ENCODE data around the gene HMGCL.
A peak's percentile ranks its signal among the peaks of the same experiment; 100 is the strongest.
"Not testable (repeated sequence)": the region's sequence is repeated elsewhere in the genome, so short reads cannot be mapped to it uniquely, and the experiment has no call there.

The HMGCL gene

DNA sequence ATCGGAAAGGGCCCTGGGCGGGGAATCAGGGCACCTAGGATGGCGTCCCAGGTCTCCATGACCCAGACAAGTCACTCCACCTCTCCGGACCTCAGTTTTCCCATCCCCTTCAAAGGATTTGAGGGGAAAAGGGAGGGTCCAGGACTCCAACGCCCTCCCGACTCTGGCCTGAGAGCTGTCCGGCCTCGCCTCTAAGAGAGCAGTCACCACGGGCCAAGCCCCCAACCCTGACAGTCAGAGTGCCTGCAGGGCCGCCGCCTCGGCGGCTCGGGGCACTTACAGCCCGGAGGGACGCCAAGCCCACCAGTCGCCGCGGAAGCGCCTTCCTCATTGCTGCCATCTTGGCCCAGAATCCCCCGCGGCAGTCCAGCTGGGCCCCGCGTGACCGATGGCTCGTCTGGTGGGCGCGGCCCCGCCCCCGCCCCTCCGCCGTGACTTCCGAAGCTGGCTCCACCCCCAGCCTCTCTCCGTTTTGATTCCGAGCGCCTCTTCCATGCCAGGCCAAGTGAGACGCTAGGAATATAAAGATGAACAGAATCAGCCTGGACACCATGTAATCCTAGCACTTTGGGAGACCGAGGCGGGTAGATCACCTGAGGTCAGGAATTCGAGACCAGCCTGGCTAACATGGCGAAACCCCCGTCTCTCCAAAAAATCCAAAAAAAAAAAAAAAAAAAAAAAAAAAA, at the start of gene HMGCL:
TSS of gene HMGCL (minus strand) at position 354 of the 686 bp plus-strand sequence. CDS start at position 340, 14 bp downstream.
- DNase-seq (ENCODE audit: insufficient read length, low spot score): peak; percentile 86
- FAIRE-seq: peak; percentile 89

- no peak for FAIRE-seq
- DNase-seq (ENCODE audit: insufficient read length, low spot score): no peak
Observed at GRCh38 chr1:23872421-23872820, 47.2 kb upstream of the HMGCL start.

DNA sequence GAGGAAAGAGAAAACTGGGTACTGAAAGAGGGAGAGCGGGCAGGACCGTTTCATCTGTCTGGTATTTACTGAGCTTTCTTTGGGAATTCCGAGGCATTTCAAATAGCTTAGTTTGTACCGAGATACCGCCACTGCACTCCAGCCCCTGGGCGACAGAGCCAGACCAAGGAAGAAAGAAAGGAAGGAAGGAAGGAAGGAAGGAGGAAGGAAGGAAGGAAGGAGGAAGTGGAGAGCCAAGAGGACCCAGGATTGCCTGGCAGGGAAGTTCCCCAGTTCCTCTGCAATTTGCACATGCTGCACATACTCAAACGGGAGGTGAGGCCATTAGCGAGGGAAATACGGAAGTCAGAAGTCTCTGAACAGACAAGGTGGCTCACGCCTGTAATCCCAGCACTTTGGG, 43.8 kb upstream of the HMGCL start:
- DNase-seq (ENCODE audit: insufficient read length, low spot score) (no peak), FAIRE-seq (no peak)

GRCh38 chr1:23868557-23869016, 43.4 kb upstream of the HMGCL start:
- FAIRE-seq (no peak), DNase-seq (ENCODE audit: insufficient read length, low spot score) (no peak)

- DNase-seq (ENCODE audit: insufficient read length, low spot score): peak; percentile 90
- peak; percentile 57 for FAIRE-seq
Observed at GRCh38 chr1:23867895-23868556, 42.8 kb upstream of the HMGCL start, which contains the start of gene FUCA1. Gene FUCA1, minus strand, starts transcription at chr1:23868290. Its CDS starts 4 bp downstream, at chr1:23868286.

DNA sequence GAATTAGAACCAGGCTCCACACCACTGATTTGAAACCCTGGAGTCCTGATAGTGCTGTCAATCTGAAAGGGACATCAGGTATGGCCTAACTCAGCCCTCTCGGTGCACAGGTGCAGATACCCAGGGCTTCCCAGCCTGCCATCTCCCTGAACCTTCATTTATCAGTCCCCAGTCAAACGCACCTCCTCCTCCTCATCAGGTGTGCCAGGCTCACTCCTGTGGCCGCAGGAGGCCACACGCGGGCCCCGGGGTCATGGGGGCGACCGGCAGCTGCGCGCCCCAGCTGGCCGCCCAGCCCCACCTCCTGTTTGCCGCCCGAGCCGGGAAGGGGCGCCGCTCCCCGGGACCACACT, 42.3 kb upstream of the HMGCL start:
- FAIRE-seq (no peak), DNase-seq (ENCODE audit: insufficient read length, low spot score) (no peak)

GRCh38 chr1:23865543-23865930, 40.3 kb upstream of the HMGCL start:
- FAIRE-seq: no peak
- DNase-seq (ENCODE audit: insufficient read length, low spot score): peak; percentile 71

DNA sequence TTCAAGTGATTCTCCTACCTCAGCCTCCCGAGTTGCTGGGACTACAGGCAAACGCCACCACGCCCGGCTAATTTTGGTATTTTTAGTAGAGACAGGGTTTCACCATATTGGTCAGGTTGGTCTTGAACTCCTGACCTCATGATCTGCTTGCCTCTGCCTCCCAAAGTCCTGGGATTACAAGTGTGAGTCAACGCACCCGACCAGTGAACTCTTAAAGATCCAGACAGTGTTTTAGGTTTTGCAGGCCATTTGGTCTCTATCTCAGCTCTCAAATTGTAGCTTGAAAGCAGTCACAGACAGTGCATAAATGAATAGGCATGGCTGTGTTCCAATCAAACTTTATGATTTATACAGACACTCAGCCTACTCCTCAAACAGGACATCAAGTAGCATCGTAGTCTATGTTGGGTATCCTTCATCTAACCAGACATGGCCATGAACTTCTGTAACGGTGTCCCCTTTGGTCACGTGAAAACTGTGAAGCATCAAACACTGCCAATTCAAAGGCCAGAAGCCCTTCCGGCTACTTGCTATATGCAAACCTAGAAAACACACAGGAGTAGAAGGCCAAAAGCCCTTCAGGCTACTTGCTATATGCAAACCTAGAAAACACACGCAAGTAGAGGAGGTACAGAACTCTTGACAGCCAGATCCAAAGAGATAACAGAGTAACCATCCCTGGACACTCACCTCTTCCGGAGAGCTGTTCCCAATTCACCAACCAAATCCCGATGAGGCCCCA, 39.7 kb upstream of the HMGCL start:
- no peak for DNase-seq (ENCODE audit: insufficient read length, low spot score)
- FAIRE-seq: no peak

DNA sequence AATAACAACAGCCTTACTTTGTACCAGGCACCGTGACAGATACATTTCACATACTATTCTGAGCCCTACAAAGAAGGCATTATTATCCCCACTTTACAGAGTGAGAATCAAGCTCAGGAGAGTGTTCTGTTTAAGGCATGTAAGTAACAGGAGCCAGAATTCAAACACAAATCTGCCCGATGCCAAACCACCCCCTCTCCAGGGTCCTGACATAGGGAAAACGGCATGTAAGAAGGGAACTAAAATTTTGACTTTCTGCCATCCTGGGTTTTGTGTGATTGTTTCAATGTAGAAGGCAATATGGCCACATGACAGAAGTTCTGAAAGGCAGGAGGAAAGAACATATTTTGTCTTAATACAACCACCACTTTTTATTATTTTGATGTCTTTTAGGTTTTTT, 37.4 kb upstream of the HMGCL start:
- no peak for DNase-seq (ENCODE audit: insufficient read length, low spot score)
- no peak for FAIRE-seq

DNA sequence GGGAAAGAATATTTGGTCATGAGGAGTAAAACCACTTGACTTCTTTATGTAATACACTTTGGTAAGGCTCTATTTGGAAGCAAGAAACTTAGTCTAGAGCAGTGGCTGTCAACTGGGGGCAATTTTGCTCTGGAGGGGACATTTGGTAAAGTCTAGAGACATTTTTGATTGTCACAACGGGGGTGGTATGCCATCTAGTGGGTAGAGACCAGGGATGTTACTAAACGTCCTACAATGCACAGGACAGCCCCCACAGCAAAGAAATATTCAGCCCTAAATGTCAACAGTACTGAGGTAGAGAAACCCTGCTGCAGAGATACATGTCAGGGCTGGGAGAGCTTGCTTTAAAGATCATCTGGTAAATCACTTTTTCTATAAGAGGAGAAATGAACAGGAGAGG, 29.3 kb upstream of the HMGCL start:
- no peak for FAIRE-seq
- no peak for DNase-seq (ENCODE audit: insufficient read length, low spot score)

DNA sequence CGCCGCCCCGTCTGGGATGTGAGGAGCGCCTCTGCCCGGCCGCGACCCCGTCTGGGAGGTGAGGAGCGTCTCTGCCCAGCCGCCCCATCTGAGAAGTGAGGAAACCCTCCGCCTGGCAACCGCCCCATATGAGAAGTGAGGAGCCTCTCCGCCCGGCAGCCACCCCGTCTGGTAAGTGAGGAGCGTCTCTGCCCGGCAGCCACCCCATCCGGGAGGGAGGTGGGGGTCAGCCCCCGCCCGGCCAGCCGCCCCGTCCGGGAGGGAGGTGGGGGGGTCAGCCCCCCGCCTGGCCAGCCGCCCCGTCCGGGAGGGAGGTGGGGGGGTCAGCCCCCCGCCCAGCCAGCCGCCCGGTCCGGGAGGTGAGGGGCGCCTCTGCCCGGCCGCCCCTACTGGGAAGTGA, 27.9 kb upstream of the HMGCL start:
- not testable (repeated sequence) for FAIRE-seq; DNase-seq (ENCODE audit: insufficient read length, low spot score)

DNA sequence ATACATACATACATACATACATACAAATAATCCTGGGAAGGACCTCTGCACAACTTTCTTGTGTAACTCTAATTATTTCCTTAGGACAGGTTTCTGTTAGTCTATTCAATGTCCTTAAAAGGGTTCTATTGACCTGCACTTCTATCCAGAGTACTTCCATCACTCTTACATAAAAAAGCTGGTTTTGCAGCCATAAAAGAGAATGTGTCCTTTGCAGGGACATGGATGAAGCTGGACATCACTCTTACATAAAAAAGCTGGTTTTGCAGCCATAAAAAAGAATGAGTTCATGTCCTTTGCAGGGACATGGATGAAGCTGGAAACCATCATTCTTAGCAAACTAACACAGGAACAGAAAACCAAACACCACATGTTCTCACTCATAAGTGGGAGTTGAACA, 26.2 kb upstream of the HMGCL start:
- FAIRE-seq: not testable (repeated sequence)

GRCh38 chr1:23848673-23849616, 23.7 kb upstream of the HMGCL start:
- no peak for DNase-seq (ENCODE audit: insufficient read length, low spot score)
- no peak for FAIRE-seq

More for the DNA sequence above, 26.2 kb upstream of the HMGCL start:
- not testable (repeated sequence) for DNase-seq (ENCODE audit: insufficient read length, low spot score)

DNA sequence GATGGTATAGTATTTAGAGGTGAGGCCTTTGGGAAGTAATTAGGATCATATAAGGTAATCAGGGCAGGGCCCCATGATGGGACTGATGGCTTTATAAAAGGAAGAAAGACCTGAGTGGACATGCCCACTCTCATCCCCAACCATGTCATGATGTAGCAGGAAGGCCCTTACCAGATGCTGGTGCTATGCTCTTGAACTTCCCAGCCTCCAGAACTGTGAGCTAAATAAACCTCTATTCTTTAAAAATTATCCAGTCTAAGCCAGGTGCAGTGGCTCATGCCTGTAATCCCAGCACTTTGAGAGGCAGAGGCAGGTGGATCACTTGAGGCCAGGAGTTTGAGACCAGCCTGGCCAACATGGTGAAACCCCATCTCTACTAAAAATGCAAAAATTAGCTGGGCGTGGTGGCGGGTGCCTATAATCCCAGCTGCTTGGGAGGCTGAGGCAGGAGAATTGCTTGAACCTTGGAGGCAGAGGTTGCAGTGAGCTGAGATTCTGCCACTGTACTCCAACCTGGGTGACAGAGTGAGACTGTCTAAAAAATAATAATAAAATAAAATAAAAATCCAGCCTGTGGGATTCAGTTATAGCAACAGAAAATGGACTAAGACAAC, 22.4 kb upstream of the HMGCL start:
- not testable (repeated sequence) for DNase-seq (ENCODE audit: insufficient read length, low spot score); FAIRE-seq

DNA sequence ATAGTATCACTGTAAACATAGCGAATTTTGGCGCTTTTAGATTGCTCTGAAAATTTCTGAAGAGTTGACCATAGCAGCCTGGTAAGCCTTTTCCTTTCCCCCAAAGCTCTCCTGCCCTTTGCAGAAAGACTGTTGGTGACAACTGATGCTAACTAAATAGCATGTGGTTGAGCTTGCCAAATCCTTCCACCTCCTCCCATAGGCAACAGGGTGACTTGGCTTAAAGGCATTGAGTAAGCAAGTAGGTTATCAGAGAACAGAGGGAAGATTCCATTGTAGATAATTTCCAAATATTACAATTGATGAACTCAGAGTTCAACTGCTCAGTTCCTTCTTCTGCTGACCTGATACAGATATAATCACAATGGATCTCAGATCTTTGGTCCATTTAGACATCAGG, 19.9 kb upstream of the HMGCL start:
- DNase-seq (ENCODE audit: insufficient read length, low spot score) (no peak), FAIRE-seq (no peak)

DNA sequence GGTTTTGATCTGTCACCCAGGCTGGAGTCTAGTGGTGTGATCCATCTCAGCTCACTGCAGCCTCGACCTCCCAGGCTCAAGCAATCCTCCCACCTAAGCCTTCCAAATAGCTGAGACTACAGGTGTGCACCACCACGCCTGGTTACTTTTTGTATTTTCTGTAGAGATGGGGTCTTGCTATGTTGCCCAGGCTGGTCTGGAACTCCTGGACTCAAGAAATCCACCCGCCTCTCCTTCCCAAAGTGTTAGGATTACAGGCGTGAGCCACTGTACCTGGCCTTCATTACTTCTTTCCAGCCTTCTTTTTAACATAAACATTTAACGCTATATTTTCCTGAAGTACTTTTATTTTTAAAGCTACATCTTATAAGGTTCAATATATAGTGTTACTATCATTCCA, 18.4 kb upstream of the HMGCL start:
- no peak for DNase-seq (ENCODE audit: insufficient read length, low spot score)
- FAIRE-seq: no peak

GRCh38 chr1:23838401-23838866, 13.2 kb upstream of the HMGCL start:
- DNase-seq (ENCODE audit: insufficient read length, low spot score): peak; percentile 37
- peak; percentile 55 for FAIRE-seq

- no peak for FAIRE-seq
Observed at GRCh38 chr1:23837908-23838307, 12.7 kb upstream of the HMGCL start.

GRCh38 chr1:23836037-23836436, 10.8 kb upstream of the HMGCL start:
- DNase-seq (ENCODE audit: insufficient read length, low spot score): no peak
- FAIRE-seq: no peak

More at GRCh38 chr1:23837908-23838307, 12.7 kb upstream of the HMGCL start:
- DNase-seq (ENCODE audit: insufficient read length, low spot score): no peak

DNA sequence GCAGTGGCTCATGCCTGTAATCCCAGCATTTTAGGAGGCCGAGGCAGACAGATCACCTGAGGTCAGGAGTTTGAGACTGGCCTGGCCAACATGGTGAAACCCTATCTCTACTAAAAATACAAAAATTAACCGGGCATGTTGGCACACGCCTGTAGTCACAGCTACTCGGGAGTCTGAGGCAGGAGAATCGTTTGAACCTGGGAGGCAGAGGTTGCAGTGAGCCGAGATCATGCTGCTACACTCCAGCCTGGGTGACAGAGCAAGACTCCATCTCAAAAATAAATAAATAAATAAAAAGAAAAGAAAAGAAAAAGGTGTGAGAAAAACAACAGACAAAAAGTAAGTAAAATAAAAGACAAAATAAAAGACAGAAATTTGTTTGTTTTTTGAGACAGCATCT, 8.9 kb upstream of the HMGCL start:
- FAIRE-seq; DNase-seq (ENCODE audit: insufficient read length, low spot score): not testable (repeated sequence)

Data from HTR-8/SVneo (cell line).